HG03280 (cell line): ENCODE measurements around the gene CAMTA1.

Experiments used
- ATAC-seq: cut with Tn5 transposase; IDR thresholded peaks from one replicate; pipeline ENCODE4 v1.9.1; 2021; ENCODE audit warnings: mild to moderate bottlenecking, moderate library complexity; ENCODE audit not compliant: unreplicated experiment

Gene CAMTA1

GRCh38 chr1:7418442-7419080, 633.3 kb downstream of the CAMTA1 start:
- ATAC-seq, result no peak

GRCh38 chr1:7420098-7420445, 634.8 kb downstream of the CAMTA1 start:
- ATAC-seq, result no peak

GRCh38 chr1:7420470-7421100, 635.3 kb downstream of the CAMTA1 start:
- ATAC-seq, result no peak

GRCh38 chr1:7421471-7422075, 636.3 kb downstream of the CAMTA1 start:
- ATAC-seq, result no peak

- ATAC-seq, result no peak
These were observed 636.8 kb downstream of the CAMTA1 start for GRCh38 chr1:7422081-7422480.

- ATAC-seq, result no peak
These were observed 637.3 kb downstream of the CAMTA1 start for GRCh38 chr1:7422561-7422960.

- ATAC-seq, result no peak
These were observed 637.7 kb downstream of the CAMTA1 start for GRCh38 chr1:7422966-7423365.

GRCh38 chr1:7424352-7424890, 639.2 kb downstream of the CAMTA1 start:
- no peak for ATAC-seq

GRCh38 chr1:7425229-7425628, 640.0 kb downstream of the CAMTA1 start:
- ATAC-seq, result no peak

- ATAC-seq, result no peak
These were observed 640.5 kb downstream of the CAMTA1 start for GRCh38 chr1:7425771-7426170.

GRCh38 chr1:7426780-7427604, 641.7 kb downstream of the CAMTA1 start:
- ATAC-seq, result no peak

GRCh38 chr1:7427605-7428300, 642.5 kb downstream of the CAMTA1 start:
- ATAC-seq, result no peak

GRCh38 chr1:7429290-7429689, 644.0 kb downstream of the CAMTA1 start:
- no peak for ATAC-seq

GRCh38 chr1:7430047-7430608, 644.9 kb downstream of the CAMTA1 start:
- ATAC-seq, result no peak

- no peak for ATAC-seq
These were observed 645.4 kb downstream of the CAMTA1 start for GRCh38 chr1:7430691-7431090.

GRCh38 chr1:7432102-7432899, 647.0 kb downstream of the CAMTA1 start:
- no peak for ATAC-seq

GRCh38 chr1:7432900-7433380, 647.7 kb downstream of the CAMTA1 start:
- ATAC-seq, result no peak

GRCh38 chr1:7434566-7434965, 649.3 kb downstream of the CAMTA1 start:
- no peak for ATAC-seq

- ATAC-seq, result no peak
These were observed 650.2 kb downstream of the CAMTA1 start for GRCh38 chr1:7435276-7436055.
